Tibial artery (tissue), 4 donors: ENCODE measurements around the gene EGLN2.

Experiments used
- DNase-seq, 2 donors: peaks; one replicate each; pipeline ENCODE4 v3.0.0-alpha.2; 2019
- H3K27ac ChIP-seq, 2 donors: fragments of 200-600 bp; sonication (generic) in 1 of 2; 1 replicate in 1 of 2; 2 replicates in 1 of 2; pipeline ENCODE4 v1.5.1; 2018 to 2019; ENCODE audit warnings: mild to moderate bottlenecking in 1 of 2
- H3K27me3 ChIP-seq, 2 donors: fragments of 200-600 bp; sonication (generic) in 1 of 2; one replicate each; pipeline versions ENCODE4 v1.5.1 to v1.6.0; 2016 to 2019
- H3K36me3 ChIP-seq, 3 donors: fragments of 200-600 bp; sonication (generic) in 2 of 3; one replicate each; pipeline ENCODE4 v1.5.1; 2016 to 2019; ENCODE audit warnings: mild to moderate bottlenecking in 2 of 3
- H3K4me1 ChIP-seq, 4 donors: fragments of 200-600 bp; sonication (generic) in 2 of 4; 1 replicate in 3 of 4; 2 replicates in 1 of 4; pipeline ENCODE4 v1.5.1; 2016 to 2019
- H3K4me3 ChIP-seq, 2 donors: fragments of 200-600 bp; sonication (generic) in 1 of 2; 1 replicate in 1 of 2; 2 replicates in 1 of 2; pipeline ENCODE4 v1.5.1; 2018 to 2019; ENCODE audit warnings: mild to moderate bottlenecking in 2 of 2
- H3K9me3 ChIP-seq, 3 donors: fragments of 200-600 bp; sonication (generic) in 1 of 3; one replicate each; pipeline ENCODE4 v1.5.1; 2016 to 2019
- CTCF ChIP-seq, 2 experiments: fragments of 200-600 bp in 1 of 2; fragments of 450-650 bp in 1 of 2; IDR thresholded peaks; one replicate each; pipeline ENCODE4 v1.5.1; 2017 to 2019; ENCODE audit warnings: antibody characterized with exemption in 2 of 2, mild to moderate bottlenecking in 1 of 2, moderate library complexity in 1 of 2
- intact Hi-C: fragments of 100-400 bp; cut with DNase I; formaldehyde crosslinking; loops from one replicate; pipeline ENCODE4 v1.15.0; 2023; ENCODE audit warnings: low total_unique reads

EGLN2 gene

GRCh38 chr19:40804783-40805242 lies 5.8 kb downstream of the EGLN2 start:
- Histone ChIP-seq H3K4me3 (no peak overlapping the region), H3K27me3 (no peaks in the 10 kb centered on the region), H3K4me1 (peaks cover 7 to 96% (median 86%) of the 10 kb centered on the region in 4 donors), H3K9me3 (no peaks in the 10 kb centered on the region), H3K27ac (peak overlapping the region; percentile 53 to 97), H3K36me3 (peaks cover 18 to 50% (median 31%) of the 10 kb centered on the region in 3 donors)
- no peak for TF ChIP-seq CTCF (IDR thresholded peaks at IDR 0.05)
- no peak for DNase-seq
- intact Hi-C loops = loop anchor here (10.0 kb wide), 1 partner anchor 50 kb away; the partner anchor contains the start of genes ACTMAP and SNRPA

- TF ChIP-seq CTCF (IDR thresholded peaks at IDR 0.05) = no peak
- peaks cover 18 to 48% (median 30%) of the 10 kb centered on the region in 3 donors for H3K36me3 ChIP-seq
- no peak overlapping the region for H3K4me3 ChIP-seq
- no peaks in the 10 kb centered on the region for H3K27me3 ChIP-seq
- H3K27ac ChIP-seq = peak overlapping the region; percentile 53 to 97
- H3K4me1 ChIP-seq = peaks cover 7 to 97% (median 86%) of the 10 kb centered on the region in 4 donors
- no peaks in the 10 kb centered on the region for H3K9me3 ChIP-seq
- no peak for DNase-seq
- intact Hi-C loops = loop anchor here (10.0 kb wide), 1 partner anchor 51 kb away; the partner anchor contains the start of genes ACTMAP and SNRPA
Observed at GRCh38 chr19:40805258-40805868, 6.4 kb downstream of the EGLN2 start.

- Histone ChIP-seq H3K27ac (peak overlapping the region; percentile 53 to 97), H3K36me3 (peaks cover 11 to 38% (median 21%) of the 10 kb centered on the region in 3 donors), H3K27me3 (no peaks in the 10 kb centered on the region), H3K4me3 (peak overlapping the region in 1 of 2 donors; percentile 0), H3K9me3 (no peaks in the 10 kb centered on the region), H3K4me1 (peaks cover 7 to 91% (median 81%) of the 10 kb centered on the region in 4 donors)
- DNase-seq = peak; percentile 89 to 91
- TF ChIP-seq CTCF (IDR thresholded peaks at IDR 0.05) = peak; percentile 82 to 91
- intact Hi-C loops = loop anchor here (10.0 kb wide), 1 partner anchor 52 kb away; the partner anchor contains the start of genes ACTMAP and SNRPA
Observed at GRCh38 chr19:40806423-40807146, 7.6 kb downstream of the EGLN2 start.

- no peak for DNase-seq
- Histone ChIP-seq H3K4me3 (no peak overlapping the region), H3K36me3 (peaks cover 11 to 32% (median 21%) of the 10 kb centered on the region in 3 donors)
Observed at GRCh38 chr19:40807147-40808020, 8.4 kb downstream of the EGLN2 start.

More at GRCh38 chr19:40807147-40808020, 8.4 kb downstream of the EGLN2 start:
- Histone ChIP-seq H3K4me1 (peaks cover 7 to 91% (median 78%) of the 10 kb centered on the region in 4 donors), H3K27ac (peak overlapping the region; percentile 53 to 97), H3K27me3 (no peaks in the 10 kb centered on the region), H3K9me3 (no peaks in the 10 kb centered on the region)
- intact Hi-C loops = loop anchor here (10.0 kb wide), 1 partner anchor 53 kb away; the partner anchor contains the start of genes ACTMAP and SNRPA
- TF ChIP-seq CTCF (IDR thresholded peaks at IDR 0.05) = no peak
